KG1 (cell line): ENCODE measurements around the gene CD81.

Experiments used
- DNase-seq: peaks from one replicate; lab custom pipeline; 2025; lab: John Stamatoyannopoulos, UW

The CD81 gene

DNA sequence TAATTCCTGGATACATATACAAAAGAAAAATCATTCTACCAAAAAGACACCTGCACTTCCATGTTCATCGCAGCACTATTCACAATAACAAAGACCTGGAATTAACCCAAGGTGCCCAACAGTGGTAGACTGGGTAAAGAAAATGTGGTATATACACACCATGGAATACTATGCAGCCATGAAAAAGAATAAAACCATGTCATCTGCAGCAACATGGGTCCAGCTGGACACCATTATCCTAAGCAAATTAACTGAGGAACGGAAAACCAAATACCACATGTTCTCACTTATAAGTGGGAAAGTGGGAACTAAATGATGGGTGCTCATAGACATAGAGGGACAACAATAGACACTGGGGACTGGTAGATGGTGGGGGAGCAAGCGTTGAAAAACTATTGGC lies 62.7 kb downstream of the CD81 start:
- no peak for DNase-seq

- DNase-seq, result peak; percentile 32
Observed at GRCh38 chr11:2440646-2441045, 63.5 kb downstream of the CD81 start.

GRCh38 chr11:2441171-2441570 lies 64.1 kb downstream of the CD81 start:
- DNase-seq, result no peak

DNA sequence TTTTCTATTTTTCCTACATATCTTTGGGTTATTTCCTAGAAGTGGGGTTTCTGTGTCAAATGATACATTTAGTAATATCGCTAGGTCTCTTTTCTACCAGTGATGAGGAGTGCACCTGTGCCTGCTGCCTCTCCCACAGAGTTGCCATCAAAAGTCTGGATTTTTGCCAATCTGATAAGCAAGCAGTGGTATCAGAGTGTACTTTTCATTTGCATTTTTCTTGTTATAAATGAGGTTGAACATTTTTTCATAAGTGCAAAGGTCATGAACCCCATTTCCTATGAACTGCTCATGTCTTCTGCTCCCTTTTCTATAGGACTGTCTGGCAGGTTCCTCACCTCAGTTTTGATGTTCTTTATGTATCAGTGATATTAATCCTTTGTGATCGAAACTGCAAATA lies 65.5 kb downstream of the CD81 start:
- no peak for DNase-seq

GRCh38 chr11:2443406-2443805 lies 66.3 kb downstream of the CD81 start:
- no peak for DNase-seq

- DNase-seq, result no peak
Observed at GRCh38 chr11:2443881-2444820, 67.0 kb downstream of the CD81 start, which contains the start of gene TRPM5. Gene TRPM5 (minus strand): TSS chr11:2444514. CDS start chr11:2423036, 21,478 bp downstream.

- peak; percentile 14 for DNase-seq
Observed at GRCh38 chr11:2444821-2445745, 68.0 kb downstream of the CD81 start, which contains the start of gene KCNQ1. Gene KCNQ1 (plus strand): TSS chr11:2445008. CDS start chr11:2445099, 91 bp downstream.

DNA sequence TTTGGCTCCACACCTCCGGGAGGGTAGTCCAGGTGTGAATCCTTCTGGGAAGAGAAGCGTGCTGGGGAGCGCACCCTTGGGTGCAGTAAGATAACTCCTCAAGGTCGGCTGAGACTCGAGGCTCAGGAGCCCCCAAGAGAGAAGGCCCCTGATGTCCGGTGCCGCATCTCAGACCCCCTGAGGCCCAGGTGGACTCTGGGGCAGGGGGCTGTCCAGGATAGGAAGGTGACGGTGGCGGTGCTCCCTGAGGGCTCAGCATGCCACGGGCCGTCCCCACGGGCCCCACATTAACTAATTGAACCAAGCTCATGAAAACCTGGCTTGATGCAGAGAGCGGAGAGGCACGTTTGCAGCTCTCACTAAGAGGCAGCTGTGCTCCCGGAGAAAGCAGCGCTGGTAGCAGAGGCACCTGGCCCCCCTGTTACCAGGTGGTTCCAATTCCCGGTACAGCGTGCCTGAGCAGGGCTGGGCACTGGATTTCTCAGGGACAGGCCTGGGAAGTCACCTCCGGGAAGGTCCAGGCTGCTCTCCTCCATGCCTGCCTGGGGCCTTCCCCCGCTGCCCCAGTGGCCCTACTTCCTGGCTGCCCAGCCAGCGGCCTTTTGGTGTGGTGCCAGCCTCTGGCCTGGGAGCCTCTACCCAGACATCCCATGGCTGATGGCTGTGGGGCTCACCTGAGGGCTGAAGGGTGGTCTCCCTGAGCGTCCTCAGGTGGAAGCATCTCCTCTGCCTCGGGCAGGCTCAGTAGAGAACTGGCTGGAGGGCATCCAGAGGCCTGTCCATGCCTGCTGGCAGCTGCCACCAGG lies 68.8 kb downstream of the CD81 start:
- DNase-seq, result no peak

GRCh38 chr11:2446590-2447252 lies 69.6 kb downstream of the CD81 start:
- DNase-seq, result peak; percentile 37
